ENCODE data around the gene HMGN3. TPM values are rescaled to one million over a fixed set of nuclear protein-coding genes. Genes with fewer than 3 reads are reported as not detected.

HMGN3 gene
- total and polyA plus RNA-seq, 4 donors = 78.4 to 351 (median 188) TPM

GRCh38 chr6:79184641-79185040 is 49.8 kb downstream of the HMGN3 start:
- H3K4me3 ChIP-seq = no peak overlapping the region
- WGBS, 2 donors = 77 to 85% methylated on average over 3 of the region's 3 CpGs
- DNase-seq (no peak), ATAC-seq (ENCODE audit: insufficient read depth, low FRiP score) (no peak)
- H3K27ac ChIP-seq (ENCODE audit: low read depth in 1 of 2, low read length in 1 of 2) = no peak overlapping the region
- H3K9me3 ChIP-seq (ENCODE audit: control insufficient read depth in 4 of 4, insufficient read depth in 3 of 4, low read length in 3 of 4) = no peaks in the 10 kb centered on the region
- no peak for TF ChIP-seq CTCF (IDR thresholded peaks at IDR 0.05; ENCODE audit: control extremely low read depth, extremely low read depth)
- peaks cover 0 to 4% (median 2%) of the 10 kb centered on the region in 5 donors for H3K4me1 ChIP-seq (ENCODE audit: control insufficient read depth in 5 of 5, insufficient read depth in 5 of 5, low read length in 5 of 5)
- H3K9ac ChIP-seq (ENCODE audit: insufficient read depth in 1 of 2, low read length in 2 of 2) = no peak overlapping the region
- H3K27me3 ChIP-seq (ENCODE audit: control insufficient read depth in 3 of 3, insufficient read depth in 3 of 3, low read length in 2 of 3) = no peaks in the 10 kb centered on the region
- H3K36me3 ChIP-seq (ENCODE audit: control insufficient read depth in 4 of 4, insufficient read depth in 4 of 4, low read length in 4 of 4) = no peaks in the 10 kb centered on the region

GRCh38 chr6:79184086-79184485 is 50.4 kb downstream of the HMGN3 start:
- Histone ChIP-seq H3K4me1 (ENCODE audit: control insufficient read depth in 5 of 5, insufficient read depth in 5 of 5, low read length in 5 of 5) (peaks cover 0 to 2% (median 0%) of the 10 kb centered on the region in 5 donors), H3K27me3 (ENCODE audit: control insufficient read depth in 3 of 3, insufficient read depth in 3 of 3, low read length in 2 of 3) (no peaks in the 10 kb centered on the region), H3K9me3 (ENCODE audit: control insufficient read depth in 4 of 4, insufficient read depth in 3 of 4, low read length in 3 of 4) (no peaks in the 10 kb centered on the region), H3K36me3 (ENCODE audit: control insufficient read depth in 4 of 4, insufficient read depth in 4 of 4, low read length in 4 of 4) (no peaks in the 10 kb centered on the region), H3K9ac (ENCODE audit: insufficient read depth in 1 of 2, low read length in 2 of 2) (no peak overlapping the region), H3K27ac (ENCODE audit: low read depth in 1 of 2, low read length in 1 of 2) (no peak overlapping the region), H3K4me3 (no peak overlapping the region)
- TF ChIP-seq CTCF (IDR thresholded peaks at IDR 0.05; ENCODE audit: control extremely low read depth, extremely low read depth) = no peak
- DNase-seq (no peak), ATAC-seq (ENCODE audit: insufficient read depth, low FRiP score) (no peak)
- 51 to 67% methylated on average over 2 of the region's 2 CpGs for WGBS, 2 donors

GRCh38 chr6:79180052-79180451 is 54.4 kb downstream of the HMGN3 start:
- Histone ChIP-seq H3K27me3 (ENCODE audit: control insufficient read depth in 3 of 3, insufficient read depth in 3 of 3, low read length in 2 of 3) (no peaks in the 10 kb centered on the region), H3K27ac (ENCODE audit: low read depth in 1 of 2, low read length in 1 of 2) (no peak overlapping the region), H3K36me3 (ENCODE audit: control insufficient read depth in 4 of 4, insufficient read depth in 4 of 4, low read length in 4 of 4) (no peaks in the 10 kb centered on the region), H3K9me3 (ENCODE audit: control insufficient read depth in 4 of 4, insufficient read depth in 3 of 4, low read length in 3 of 4) (no peaks in the 10 kb centered on the region), H3K4me1 (ENCODE audit: control insufficient read depth in 5 of 5, insufficient read depth in 5 of 5, low read length in 5 of 5) (no peaks in the 10 kb centered on the region), H3K4me3 (no peak overlapping the region), H3K9ac (ENCODE audit: insufficient read depth in 1 of 2, low read length in 2 of 2) (no peak overlapping the region)
- no peak for TF ChIP-seq CTCF (IDR thresholded peaks at IDR 0.05; ENCODE audit: control extremely low read depth, extremely low read depth)
- DNase-seq = peak in 2 of 3 donors; percentile 50 to 72
- no peak for ATAC-seq (ENCODE audit: insufficient read depth, low FRiP score)
- WGBS, 2 donors = 67 to 77% methylated on average over 2 of the region's 2 CpGs

- H3K36me3 ChIP-seq (ENCODE audit: control insufficient read depth in 4 of 4, insufficient read depth in 4 of 4, low read length in 4 of 4) = no peaks in the 10 kb centered on the region
- no peaks in the 10 kb centered on the region for H3K9me3 ChIP-seq (ENCODE audit: control insufficient read depth in 4 of 4, insufficient read depth in 3 of 4, low read length in 3 of 4)
- ATAC-seq (ENCODE audit: insufficient read depth, low FRiP score) (no peak), DNase-seq (no peak)
- no peak for TF ChIP-seq CTCF (IDR thresholded peaks at IDR 0.05; ENCODE audit: control extremely low read depth, extremely low read depth)
- no peak overlapping the region for H3K9ac ChIP-seq (ENCODE audit: insufficient read depth in 1 of 2, low read length in 2 of 2)
- no peak overlapping the region for H3K27ac ChIP-seq (ENCODE audit: low read depth in 1 of 2, low read length in 1 of 2)
- H3K4me3 ChIP-seq = no peak overlapping the region
- H3K4me1 ChIP-seq (ENCODE audit: control insufficient read depth in 5 of 5, insufficient read depth in 5 of 5, low read length in 5 of 5) = no peaks in the 10 kb centered on the region
- H3K27me3 ChIP-seq (ENCODE audit: control insufficient read depth in 3 of 3, insufficient read depth in 3 of 3, low read length in 2 of 3) = no peaks in the 10 kb centered on the region
Observed at GRCh38 chr6:79173378-79173777, 61.1 kb downstream of the HMGN3 start.

Data from lung (tissue), 12 donors.